Measurements from ENCODE around the gene SPPL2C.

DNA sequence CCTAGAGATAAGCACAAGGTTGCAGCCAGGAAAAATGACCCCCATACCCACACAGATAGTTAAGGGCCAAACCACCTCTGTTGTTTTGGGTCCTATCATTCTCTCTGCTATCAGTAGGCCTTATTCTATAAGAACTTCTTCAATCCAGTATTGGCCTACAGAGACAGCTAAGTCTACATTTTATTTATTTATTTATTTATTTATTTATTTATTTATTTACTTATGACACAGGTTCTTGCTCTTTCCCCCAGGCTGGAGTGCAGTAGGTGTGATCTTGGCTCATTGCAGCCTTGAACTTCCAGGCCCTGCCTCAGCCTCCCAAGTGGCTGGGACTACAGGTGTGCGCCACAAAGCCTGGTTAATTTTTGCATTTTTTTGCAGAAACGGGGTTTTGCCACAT, 42.2 kb downstream of the SPPL2C start:
- TF ChIP-seq, protein P1, sequence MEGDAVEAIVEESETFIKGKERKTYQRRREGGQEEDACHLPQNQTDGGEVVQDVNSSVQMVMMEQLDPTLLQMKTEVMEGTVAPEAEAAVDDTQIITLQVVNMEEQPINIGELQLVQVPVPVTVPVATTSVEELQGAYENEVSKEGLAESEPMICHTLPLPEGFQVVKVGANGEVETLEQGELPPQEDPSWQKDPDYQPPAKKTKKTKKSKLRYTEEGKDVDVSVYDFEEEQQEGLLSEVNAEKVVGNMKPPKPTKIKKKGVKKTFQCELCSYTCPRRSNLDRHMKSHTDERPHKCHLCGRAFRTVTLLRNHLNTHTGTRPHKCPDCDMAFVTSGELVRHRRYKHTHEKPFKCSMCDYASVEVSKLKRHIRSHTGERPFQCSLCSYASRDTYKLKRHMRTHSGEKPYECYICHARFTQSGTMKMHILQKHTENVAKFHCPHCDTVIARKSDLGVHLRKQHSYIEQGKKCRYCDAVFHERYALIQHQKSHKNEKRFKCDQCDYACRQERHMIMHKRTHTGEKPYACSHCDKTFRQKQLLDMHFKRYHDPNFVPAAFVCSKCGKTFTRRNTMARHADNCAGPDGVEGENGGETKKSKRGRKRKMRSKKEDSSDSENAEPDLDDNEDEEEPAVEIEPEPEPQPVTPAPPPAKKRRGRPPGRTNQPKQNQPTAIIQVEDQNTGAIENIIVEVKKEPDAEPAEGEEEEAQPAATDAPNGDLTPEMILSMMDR (IDR thresholded peaks at IDR 0.05; ENCODE audit: poor library complexity, severe bottlenecking) = no peak
- no peak for TF ChIP-seq TAF1 (IDR thresholded peaks at IDR 0.05; ENCODE audit: low read depth)
- TF ChIP-seq, protein P2, sequence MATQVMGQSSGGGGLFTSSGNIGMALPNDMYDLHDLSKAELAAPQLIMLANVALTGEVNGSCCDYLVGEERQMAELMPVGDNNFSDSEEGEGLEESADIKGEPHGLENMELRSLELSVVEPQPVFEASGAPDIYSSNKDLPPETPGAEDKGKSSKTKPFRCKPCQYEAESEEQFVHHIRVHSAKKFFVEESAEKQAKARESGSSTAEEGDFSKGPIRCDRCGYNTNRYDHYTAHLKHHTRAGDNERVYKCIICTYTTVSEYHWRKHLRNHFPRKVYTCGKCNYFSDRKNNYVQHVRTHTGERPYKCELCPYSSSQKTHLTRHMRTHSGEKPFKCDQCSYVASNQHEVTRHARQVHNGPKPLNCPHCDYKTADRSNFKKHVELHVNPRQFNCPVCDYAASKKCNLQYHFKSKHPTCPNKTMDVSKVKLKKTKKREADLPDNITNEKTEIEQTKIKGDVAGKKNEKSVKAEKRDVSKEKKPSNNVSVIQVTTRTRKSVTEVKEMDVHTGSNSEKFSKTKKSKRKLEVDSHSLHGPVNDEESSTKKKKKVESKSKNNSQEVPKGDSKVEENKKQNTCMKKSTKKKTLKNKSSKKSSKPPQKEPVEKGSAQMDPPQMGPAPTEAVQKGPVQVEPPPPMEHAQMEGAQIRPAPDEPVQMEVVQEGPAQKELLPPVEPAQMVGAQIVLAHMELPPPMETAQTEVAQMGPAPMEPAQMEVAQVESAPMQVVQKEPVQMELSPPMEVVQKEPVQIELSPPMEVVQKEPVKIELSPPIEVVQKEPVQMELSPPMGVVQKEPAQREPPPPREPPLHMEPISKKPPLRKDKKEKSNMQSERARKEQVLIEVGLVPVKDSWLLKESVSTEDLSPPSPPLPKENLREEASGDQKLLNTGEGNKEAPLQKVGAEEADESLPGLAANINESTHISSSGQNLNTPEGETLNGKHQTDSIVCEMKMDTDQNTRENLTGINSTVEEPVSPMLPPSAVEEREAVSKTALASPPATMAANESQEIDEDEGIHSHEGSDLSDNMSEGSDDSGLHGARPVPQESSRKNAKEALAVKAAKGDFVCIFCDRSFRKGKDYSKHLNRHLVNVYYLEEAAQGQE (IDR thresholded peaks at IDR 0.05; ENCODE audit: borderline replicate concordance) = no peak
- TF ChIP-seq MXI1 (conservative IDR thresholded peaks at IDR 0.05; ENCODE audit: poor library complexity, severe bottlenecking) = no peak
- TF ChIP-seq EZH2 (IDR thresholded peaks at IDR 0.05; ENCODE audit: borderline replicate concordance, insufficient read depth, low read length, poor library complexity, severe bottlenecking) = no peak
- no peak for TF ChIP-seq EP300 (conservative IDR thresholded peaks at IDR 0.05; ENCODE audit: poor library complexity, severe bottlenecking)
- no peak for TF ChIP-seq RAD21 (conservative IDR thresholded peaks at IDR 0.05)
